Endothelial cell of umbilical vein (primary cell): ENCODE measurements around the gene MARVELD1. TPM values are rescaled to one million over a fixed set of nuclear protein-coding genes. Genes with fewer than 3 reads are reported as not detected.

Source experiments
- BruUV-seq: library from RNA; stranded (reverse); fragments of 400-500 nt; replicated peaks from 2 replicates; lab custom pipeline; 2021; lab: Mats Ljungman, UMichigan
- CTCF ChIA-PET: fragments of 300-600, 350-600 bp; sonication (Branson Sonifier 250); formaldehyde crosslinking; loops from one replicate; lab custom pipeline; 2021; ENCODE audit warnings: antibody characterized with exemption, inconsistent platforms; lab: Charles Lee
- POLR2A ChIA-PET: fragments of 300-600, 350-600 bp; sonication (Branson Sonifier 250); formaldehyde crosslinking; loops from one replicate; lab custom pipeline; 2021; ENCODE audit warnings: antibody characterized with exemption, inconsistent platforms; lab: Charles Lee
- DNase-seq: peaks from one replicate; pipeline ENCODE4 v3.0.0-alpha.2; 2011; ENCODE audit warnings: low read depth, low spot score
- FAIRE-seq: peaks from 2 replicates; lab custom pipeline; 2011; peaks lifted over from hg19 to GRCh38; lab: Jason Lieb, UNC
- H2AFZ ChIP-seq: 2 replicates; pipeline ENCODE4 v1.6.0; 2012; ENCODE audit warnings: low read depth, low read length, control low read depth, inconsistent platforms
- H3K27ac ChIP-seq: 2 replicates; pipeline ENCODE4 v1.5.1; 2011; ENCODE audit warnings: low read depth, mild to moderate bottlenecking, control low read depth, low read length, moderate library complexity; ENCODE audit not compliant: insufficient read depth
- H3K27me3 ChIP-seq, 2 experiments: 2 replicates each; pipeline versions ENCODE4 v1.6.0 to v1.6.1; 2011; ENCODE audit warnings: low read length in 2 of 2, mixed read lengths in 1 of 2; ENCODE audit not compliant: control insufficient read depth in 2 of 2, insufficient read depth in 2 of 2
- H3K36me3 ChIP-seq, 2 experiments: 2 replicates in 1 of 2; 3 replicates in 1 of 2; pipeline ENCODE4 v1.5.1; 2011; ENCODE audit warnings: low read length in 2 of 2, mild to moderate bottlenecking in 1 of 2, moderate library complexity in 1 of 2; ENCODE audit not compliant: control insufficient read depth in 2 of 2, insufficient read depth in 2 of 2; ENCODE audit errors: extremely low read depth in 1 of 2
- H3K4me1 ChIP-seq: 3 replicates; pipeline ENCODE4 v1.5.1; 2011; ENCODE audit warnings: mild to moderate bottlenecking, low read length; ENCODE audit not compliant: control insufficient read depth, insufficient read depth; ENCODE audit errors: extremely low read depth
- H3K4me2 ChIP-seq: 2 replicates; pipeline ENCODE4 v1.6.1; 2011; ENCODE audit warnings: low read length, control low read depth, mixed read lengths; ENCODE audit not compliant: insufficient read depth
- H3K4me3 ChIP-seq, 3 experiments: fragments of 200-600 bp in 1 of 3; sonication (generic), shearing (Covaris generic) in 1 of 3; replicated peaks in 1 of 3; 2 replicates each; pipeline ENCODE4 v1.5.1; 2011 to 2016; ENCODE audit warnings: control low read depth in 3 of 3, low read length in 3 of 3, mild to moderate bottlenecking in 2 of 3, inconsistent platforms in 1 of 3, low read depth in 1 of 3, moderate library complexity in 1 of 3; ENCODE audit not compliant: insufficient read depth in 1 of 3
- H3K79me2 ChIP-seq: 2 replicates; pipeline ENCODE4 v1.6.0; 2012; ENCODE audit warnings: low read length, inconsistent platforms; ENCODE audit not compliant: control insufficient read depth, insufficient read depth
- H3K9ac ChIP-seq: replicated peaks from 2 replicates; pipeline ENCODE3; 2011; ENCODE audit warnings: low read length, control low read depth; ENCODE audit not compliant: insufficient read depth; ENCODE audit errors: extremely low read depth
- H3K9me1 ChIP-seq: replicated peaks from 3 replicates; pipeline ENCODE4 v1.6.0; 2011; ENCODE audit warnings: mild to moderate bottlenecking, low read length; ENCODE audit not compliant: control insufficient read depth, insufficient read depth; ENCODE audit errors: extremely low read depth
- H3K9me3 ChIP-seq: replicated peaks from 2 replicates; pipeline ENCODE4 v1.5.1; 2012; ENCODE audit warnings: low read length, inconsistent platforms; ENCODE audit not compliant: control insufficient read depth, insufficient read depth
- H4K20me1 ChIP-seq: replicated peaks from 2 replicates; pipeline ENCODE3; 2011; ENCODE audit warnings: mild to moderate bottlenecking, low read length; ENCODE audit not compliant: control insufficient read depth, insufficient read depth; ENCODE audit errors: extremely low read depth
- CTCF ChIP-seq, 2 donors: IDR thresholded peaks; 1 replicate in 1 of 2; 2 replicates in 1 of 2; pipeline ENCODE4 v1.5.1; 2011; ENCODE audit warnings: low read length in 2 of 2, mild to moderate bottlenecking in 2 of 2, moderate library complexity in 2 of 2, control low read depth in 1 of 2, inconsistent platforms in 1 of 2, low read depth in 1 of 2; ENCODE audit not compliant: insufficient read depth in 1 of 2; ENCODE audit errors: extremely low read depth in 1 of 2
- EZH2 ChIP-seq: IDR thresholded peaks from 2 replicates; pipeline ENCODE4 v1.6.1; 2012; ENCODE audit warnings: borderline replicate concordance, low read depth, mild to moderate bottlenecking, moderate library complexity, low read length, inconsistent platforms; ENCODE audit not compliant: severe bottlenecking
- GATA2 ChIP-seq: IDR thresholded peaks from 2 replicates; pipeline ENCODE4 v1.7.0; 2011; ENCODE audit warnings: low read depth, mild to moderate bottlenecking, moderate library complexity, mixed read lengths, low read length; ENCODE audit not compliant: insufficient read length, insufficient read depth
- MAX ChIP-seq: IDR thresholded peaks from 2 replicates; pipeline ENCODE4 v1.6.1; 2011; ENCODE audit not compliant: insufficient read depth, insufficient read length
- POLR2A ChIP-seq: IDR thresholded peaks from 2 replicates; pipeline ENCODE4 v1.6.1; 2012; ENCODE audit warnings: low read depth, mild to moderate bottlenecking, control low read depth, low read length
- POLR2AphosphoS5 ChIP-seq: IDR thresholded peaks from 2 replicates; pipeline ENCODE4 v1.6.1; 2012; ENCODE audit warnings: low read depth, mild to moderate bottlenecking, control low read depth, low read length, moderate library complexity; ENCODE audit not compliant: insufficient read depth
- dilution Hi-C: fragments of 300-500 bp; cut with MboI; formaldehyde crosslinking; loops from one replicate; pipeline ENCODE4 v1.15.0; 2019; ENCODE audit warnings: low sequenced_read_pairs; ENCODE audit not compliant: extremely low pct_ligation_motif_present
- intact Hi-C: fragments of 100-400 bp; cut with micrococcal nuclease; formaldehyde crosslinking; loops from one replicate; pipeline ENCODE4 v1.10.0; 2022
- polyA plus RNA-seq, 4 experiments: library from polyadenylated mRNA; depleted of rRNA in 3 of 4; stranded (reverse) in 3 of 4; unstranded in 1 of 4; fragments of >200 nt; gene quantifications; 2 replicates each; pipeline versions ENCODE4 v1.2.1 to v1.2.3, GENCODE V29; 2011 to 2012; ENCODE audit warnings: missing spikeins in 1 of 4
- total RNA-seq: library from RNA; stranded (reverse); gene quantifications from 2 replicates; pipeline ENCODE4 v1.2.3, GENCODE V29; 2021

MARVELD1 gene
- total and polyA plus RNA-seq, 2 donors (not counting 3 experiments of a cell fraction or from before 2014, with no cell fraction given): 67.3 to 78.3 TPM

- no TSS peak for BruUV-seq
- peaks cover 16% of the 10 kb centered on the region for H3K4me1 ChIP-seq
- dilution Hi-C loops (no loop called here), intact Hi-C loops (no loop called here)
- H2AFZ ChIP-seq: peak overlapping the region; percentile 26
- no peak overlapping the region for H3K4me2 ChIP-seq
- no peaks in the 10 kb centered on the region for H3K9me3 ChIP-seq
- no peak overlapping the region for H3K4me3 ChIP-seq
- no peak for DNase-seq
- no peaks in the 10 kb centered on the region for H3K9me1 ChIP-seq
- no peak overlapping the region for H3K27ac ChIP-seq
- no peak overlapping the region for H3K9ac ChIP-seq
- H3K36me3 ChIP-seq: no peaks in the 10 kb centered on the region
- no peaks in the 10 kb centered on the region for H3K79me2 ChIP-seq
- POLR2A ChIA-PET: no interaction called here
- CTCF ChIA-PET: interaction anchor here (1.1 to 5.8 kb wide), 4 partner anchors 14 to 41 kb away, joined by 3 to 49 read pairs (median 12); no protein-coding TSS in a partner anchor
- no peak for FAIRE-seq
- no peaks in the 10 kb centered on the region for H3K27me3 ChIP-seq
- H4K20me1 ChIP-seq: no peaks in the 10 kb centered on the region
- no peak for TF ChIP-seq CTCF (IDR thresholded peaks at IDR 0.05; ENCODE audit: extremely low read depth in 1 of 2, insufficient read depth in 1 of 2, low read depth in 1 of 2, low read length in 2 of 2)
- TF ChIP-seq POLR2AphosphoS5: no peak
- no peak for TF ChIP-seq EZH2
- no peak for TF ChIP-seq MAX
- no peak for TF ChIP-seq GATA2
- no peak for TF ChIP-seq POLR2A
These were observed 23.9 kb upstream of the MARVELD1 start for GRCh38 chr10:97689559-97690020.
